Keratinocyte (primary cell): ENCODE results near the gene IQSEC3.

ENCODE experiments used
- CTCF ChIP-seq, 3 experiments: IDR thresholded peaks in 1 of 3; conservative IDR thresholded peaks in 1 of 3; optimal IDR thresholded peaks in 1 of 3; 2 replicates in 2 of 3; 3 replicates in 1 of 3; pipeline versions ENCODE3 to v1.5.1; 2011; ENCODE audit warnings: low read length in 3 of 3, mild to moderate bottlenecking in 3 of 3, moderate library complexity in 2 of 3, control low read depth in 1 of 3, inconsistent platforms in 1 of 3; ENCODE audit not compliant: insufficient read depth in 2 of 3; ENCODE audit errors: extremely low read depth in 1 of 3
- EZH2 ChIP-seq: IDR thresholded peaks from one replicate; pipeline ENCODE4 v1.6.1; 2012; ENCODE audit warnings: inconsistent platforms, mild to moderate bottlenecking, low read length, moderate library complexity

- TF ChIP-seq CTCF (optimal IDR thresholded peaks at IDR 0.05 in 1 of 3, IDR thresholded peaks at IDR 0.05 in 1 of 3, conservative IDR thresholded peaks at IDR 0.05 in 1 of 3; ENCODE audit: extremely low read depth in 1 of 3, insufficient read depth in 2 of 3, low read length in 3 of 3) (no peak), EZH2 (no peak)
Measured at GRCh38 chr12:58832-59231, 7.7 kb upstream of the IQSEC3 start.
